Activated T-helper 9 cell treated with anti-CD3 and anti-CD28 coated beads, Interleukin-2, amount 50 U/mL, for 16 hours (primary cell): ENCODE data around the gene LRRC7.

Experiments used
- DNase-seq: peaks from one replicate; pipeline ENCODE4 v3.0.0-alpha.2; 2020; ENCODE audit warnings: low read depth

LRRC7 gene

DNA sequence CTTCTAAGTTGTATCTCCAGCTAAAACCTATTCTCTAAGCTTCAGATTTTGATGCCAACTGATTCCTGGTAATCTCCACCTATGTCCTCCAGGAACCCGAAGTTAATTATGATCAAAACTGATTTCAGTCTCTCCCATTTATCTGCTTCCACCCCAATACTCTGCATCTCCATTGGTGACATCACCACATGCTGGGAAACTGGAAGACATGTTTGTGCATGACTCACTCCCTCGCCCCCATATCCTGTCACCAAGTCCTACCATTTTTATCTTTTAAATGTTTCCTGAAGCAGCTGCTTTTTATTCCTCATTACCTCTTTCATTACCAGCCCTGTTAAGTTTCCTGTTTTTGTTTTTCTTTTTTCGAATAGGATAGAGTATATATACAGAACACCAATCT is 409.2 kb downstream of the LRRC7 start:
- no peak for DNase-seq

DNA sequence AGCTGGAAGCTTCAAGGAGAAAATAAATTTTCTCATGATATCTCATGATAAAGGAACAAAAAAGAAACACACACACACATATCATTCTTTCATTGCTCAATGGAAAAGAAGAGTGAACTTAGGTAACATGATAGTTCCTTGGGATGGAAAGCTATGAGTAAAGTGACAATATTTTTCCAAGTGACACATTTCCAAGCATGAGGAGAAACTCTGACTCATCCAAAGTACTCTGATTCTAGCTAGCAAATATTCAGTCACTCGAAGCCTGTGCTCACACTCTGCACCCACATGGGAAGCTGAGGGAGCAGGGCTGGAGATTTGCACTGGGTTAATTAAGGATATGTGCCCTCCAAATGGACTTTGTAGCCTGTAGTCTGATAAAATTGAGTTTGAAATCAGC is 415.3 kb downstream of the LRRC7 start:
- DNase-seq, result no peak

DNA sequence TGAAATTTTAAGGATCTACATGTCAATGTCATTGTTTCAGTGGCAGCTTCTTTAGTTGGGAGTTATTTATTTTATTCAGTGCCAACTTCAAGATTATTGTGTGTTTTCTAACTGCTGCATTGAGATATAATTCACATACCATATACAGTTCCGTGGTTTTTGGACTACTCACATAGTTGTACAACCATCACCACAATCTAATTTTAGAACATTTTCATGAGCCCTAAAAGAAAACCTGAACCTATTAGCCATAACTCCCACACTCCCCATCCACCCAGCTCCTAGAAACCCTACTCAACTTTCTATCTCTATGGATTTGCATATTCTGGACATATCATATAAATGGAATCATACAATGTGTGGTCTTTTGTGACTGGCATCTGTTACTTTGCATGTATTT is 417.7 kb downstream of the LRRC7 start:
- no peak for DNase-seq

DNA sequence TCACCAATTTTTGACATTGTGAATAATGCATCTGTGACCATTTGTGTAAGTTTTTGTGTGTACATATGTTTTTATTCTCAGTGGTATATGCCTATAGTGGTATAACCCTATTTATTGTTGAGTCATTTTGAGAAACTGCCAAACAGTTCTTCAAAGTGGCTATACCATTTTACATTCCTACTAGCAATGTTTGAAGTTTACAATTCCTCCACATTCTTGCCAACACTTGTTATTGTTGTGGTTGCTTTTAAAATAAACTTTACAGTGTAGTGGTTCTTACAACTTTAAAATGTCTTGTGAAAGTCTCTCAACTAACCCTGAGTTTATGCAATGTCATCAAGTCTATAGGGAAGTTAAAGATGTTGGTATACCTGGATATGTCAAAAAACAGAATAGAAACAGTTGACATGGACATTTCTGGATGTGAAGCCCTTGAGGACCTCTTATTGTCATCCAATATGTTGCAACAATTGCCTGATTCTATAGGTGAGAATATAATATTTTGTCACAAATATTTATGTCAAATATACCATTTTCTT is 418.2 kb downstream of the LRRC7 start:
- DNase-seq, result no peak

DNA sequence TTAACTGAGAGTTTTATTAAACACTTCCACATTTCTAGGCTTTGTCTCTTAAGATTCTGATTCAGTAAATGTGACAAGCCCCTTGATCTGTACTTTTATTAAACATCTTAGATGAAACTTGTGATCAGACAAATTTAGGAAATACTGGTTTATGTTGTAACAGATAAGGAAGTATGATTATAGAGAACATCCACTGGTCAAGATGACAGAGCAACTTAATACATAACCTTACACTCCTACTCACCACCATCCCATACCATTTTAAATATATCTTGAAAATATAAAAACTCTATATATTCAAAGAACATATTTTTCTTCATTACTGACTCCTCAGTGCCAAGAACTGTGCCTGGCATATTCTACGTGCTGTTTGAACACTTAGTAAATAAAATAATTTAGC is 420.2 kb downstream of the LRRC7 start:
- DNase-seq, result no peak

DNA sequence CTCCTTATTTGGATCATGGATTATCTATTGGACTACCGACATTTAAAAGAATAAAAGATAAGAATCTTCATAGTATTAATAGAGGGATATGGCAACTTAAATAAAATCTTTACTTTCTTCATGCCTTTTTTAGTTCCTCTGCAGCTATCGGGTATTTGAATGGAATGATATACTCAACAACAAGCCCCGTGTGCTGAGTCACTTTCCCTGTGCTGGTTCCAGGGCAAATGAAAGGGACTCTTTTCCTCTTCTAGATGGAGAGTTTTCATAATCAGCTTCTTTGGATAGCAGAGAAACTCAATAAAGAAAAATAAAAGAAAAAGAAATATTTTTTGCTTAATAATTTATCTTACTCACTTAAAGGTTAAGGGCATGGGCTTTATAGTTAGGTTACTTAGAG is 423.9 kb downstream of the LRRC7 start:
- DNase-seq, result no peak

DNA sequence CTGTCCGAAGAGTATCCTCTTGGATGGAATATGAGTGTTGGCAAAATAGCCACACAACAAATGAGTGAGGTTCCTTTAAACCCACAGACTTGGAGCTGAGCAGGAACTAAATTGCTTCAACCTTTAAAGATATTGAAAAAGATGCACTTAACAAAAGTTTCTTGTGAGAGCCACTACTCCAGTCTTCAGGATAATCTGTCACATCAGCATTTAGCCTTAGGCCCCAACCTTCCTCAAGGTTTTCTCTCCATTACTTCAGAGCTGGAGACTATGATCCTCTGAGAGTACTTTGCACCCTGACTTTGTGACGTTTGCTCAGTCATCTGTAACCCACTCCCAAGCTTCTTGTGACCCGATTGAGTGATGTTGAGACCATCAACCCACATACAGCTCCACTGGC is 424.9 kb downstream of the LRRC7 start:
- DNase-seq, result no peak

DNA sequence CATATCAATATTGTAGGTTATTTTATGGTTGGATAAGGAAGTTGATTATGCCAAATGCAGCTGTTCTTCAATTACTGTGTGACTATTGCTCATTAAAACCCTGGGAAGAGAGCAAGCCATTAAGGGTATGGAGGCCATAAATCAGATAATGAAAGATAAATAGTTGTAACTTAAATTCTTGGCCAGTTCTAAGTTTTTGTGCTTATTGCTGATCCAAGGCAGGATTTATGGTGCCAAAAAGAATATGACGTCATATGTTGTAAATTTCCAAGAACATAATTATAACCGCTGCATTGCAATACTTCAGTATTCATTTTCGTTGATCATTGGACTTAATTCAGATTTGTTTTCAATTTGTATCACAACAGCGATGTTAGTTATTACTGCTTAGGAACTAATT is 426.1 kb downstream of the LRRC7 start:
- DNase-seq, result no peak

DNA sequence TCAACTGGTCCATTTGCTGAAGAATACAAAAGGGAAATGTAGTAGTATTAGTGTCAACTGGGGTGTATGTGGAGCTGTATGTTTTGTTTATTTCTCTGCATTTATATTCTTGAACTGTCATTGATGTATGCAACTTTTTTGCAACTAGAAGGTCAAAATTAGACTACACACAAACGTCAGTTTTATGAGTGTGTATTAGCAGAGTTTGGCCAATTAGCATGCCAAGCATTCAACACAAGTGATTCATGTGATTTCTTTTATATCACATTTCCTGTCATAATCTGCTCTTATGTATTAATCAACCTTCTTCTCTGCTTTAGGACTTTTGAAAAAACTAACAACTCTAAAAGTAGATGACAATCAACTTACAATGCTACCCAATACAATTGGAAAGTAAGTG is 426.5 kb downstream of the LRRC7 start:
- no peak for DNase-seq

DNA sequence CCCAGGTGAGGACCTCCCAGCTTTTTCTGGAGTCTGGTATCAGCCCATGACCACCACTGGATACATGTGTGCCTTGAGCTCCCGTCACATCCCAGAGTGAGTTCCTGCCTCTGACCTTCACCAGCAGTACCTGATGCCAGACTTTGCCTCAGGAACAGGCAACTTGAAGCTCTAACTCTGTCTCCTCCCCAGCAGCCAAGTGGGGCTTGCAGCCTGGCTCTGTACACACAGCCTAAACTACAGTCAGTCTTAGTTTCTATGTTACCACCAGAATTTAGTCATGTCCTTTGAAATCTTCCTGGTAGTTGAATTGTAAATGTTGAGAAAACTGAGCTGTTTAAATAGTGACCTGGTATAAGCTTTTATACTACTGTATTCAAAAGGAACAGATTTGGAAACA is 431.1 kb downstream of the LRRC7 start:
- DNase-seq, result no peak

DNA sequence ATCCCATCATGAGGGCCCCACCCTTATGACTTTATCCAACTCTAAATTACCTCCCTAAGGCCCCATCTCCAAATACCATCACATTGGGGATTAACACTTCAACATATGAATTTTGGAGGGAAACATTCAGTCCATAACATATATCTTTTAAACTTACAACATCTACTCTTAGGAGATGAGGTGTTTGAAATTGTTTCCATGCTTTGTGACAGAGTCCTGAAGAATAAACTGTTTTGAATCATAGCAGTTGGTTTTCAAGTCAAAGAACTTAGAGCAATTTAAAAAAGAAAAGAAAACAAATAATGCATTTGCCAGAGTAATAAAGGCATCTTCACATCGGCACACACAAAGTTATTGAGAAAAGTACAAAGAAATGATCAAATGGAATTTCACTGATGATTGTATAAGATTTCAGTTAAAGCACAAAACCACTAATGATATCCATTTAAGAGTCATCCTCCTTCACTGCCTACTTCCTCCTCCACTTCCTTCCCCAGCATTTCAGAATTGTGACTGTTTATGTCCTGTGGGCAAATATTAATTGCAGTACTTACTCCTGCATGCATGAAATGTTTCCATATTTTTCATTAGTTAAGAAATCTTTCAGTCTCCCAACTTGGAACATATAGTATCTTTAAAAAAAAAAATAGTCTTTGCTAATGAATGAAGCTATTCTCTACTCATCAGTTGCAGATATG is 435.6 kb downstream of the LRRC7 start:
- DNase-seq, result no peak

DNA sequence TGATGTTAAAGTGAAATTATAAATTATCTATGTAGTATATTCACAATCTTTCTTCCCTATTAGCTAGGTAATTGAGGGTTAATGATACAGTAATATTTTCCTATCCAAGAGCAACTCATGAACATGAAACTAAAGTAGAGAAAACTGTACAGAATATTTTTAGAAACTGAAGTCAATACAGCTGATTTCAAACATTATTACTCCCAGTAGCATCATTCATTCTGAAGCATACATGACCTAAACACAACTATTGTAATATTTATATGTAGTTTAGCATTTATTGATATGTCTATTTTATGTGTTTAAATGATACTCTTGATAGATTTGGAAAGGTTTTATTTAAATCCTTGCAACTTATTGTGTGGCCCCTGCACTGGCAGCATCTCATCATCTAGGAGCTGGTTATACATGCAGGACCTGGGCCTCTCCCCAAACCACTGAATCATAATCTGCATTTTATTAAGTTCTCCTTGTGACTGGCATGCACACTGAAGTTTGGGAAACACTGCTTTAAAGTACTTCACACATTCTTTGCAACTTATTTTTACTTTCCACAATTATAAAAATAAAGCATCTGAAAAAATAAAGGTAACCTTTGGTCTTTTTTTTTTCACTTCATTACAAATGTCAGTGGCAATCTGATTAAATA is 437.8 kb downstream of the LRRC7 start:
- DNase-seq, result no peak

DNA sequence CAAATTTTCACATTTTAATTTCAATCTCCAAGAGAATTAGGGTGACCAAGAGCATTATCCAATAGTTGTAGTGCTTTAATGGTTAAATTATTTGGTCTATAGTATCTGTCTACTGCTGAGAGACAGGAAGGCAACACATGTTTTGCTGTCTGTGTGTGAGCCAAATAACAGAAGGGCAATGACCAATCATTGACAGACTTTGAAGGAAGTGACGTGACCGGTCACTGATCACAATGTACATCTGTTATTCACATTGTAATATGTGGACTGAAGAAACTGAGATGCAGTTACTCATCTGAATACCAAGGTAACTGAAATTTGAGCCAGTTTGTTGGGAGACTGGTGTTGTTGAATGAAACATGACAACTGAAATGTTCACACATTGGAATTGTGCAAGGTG is 440.9 kb downstream of the LRRC7 start:
- DNase-seq, result no peak

DNA sequence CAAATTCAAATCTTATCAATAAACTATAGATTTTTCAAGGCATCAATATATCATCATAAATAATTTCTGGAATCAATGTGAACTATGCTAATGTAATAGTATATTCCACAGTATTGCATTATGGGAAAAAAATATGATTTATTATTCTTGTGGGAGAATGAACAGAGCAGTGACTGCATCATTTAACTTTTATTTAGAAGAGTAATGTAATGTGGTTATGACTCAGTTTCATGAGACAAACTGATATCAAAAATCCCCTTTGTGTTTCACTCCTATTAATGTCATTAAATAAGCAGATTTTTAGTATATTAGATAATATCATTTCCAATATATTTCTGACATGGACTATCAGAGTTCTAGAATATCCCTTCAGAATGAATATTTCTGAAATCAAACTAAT is 450.0 kb downstream of the LRRC7 start:
- DNase-seq, result no peak

DNA sequence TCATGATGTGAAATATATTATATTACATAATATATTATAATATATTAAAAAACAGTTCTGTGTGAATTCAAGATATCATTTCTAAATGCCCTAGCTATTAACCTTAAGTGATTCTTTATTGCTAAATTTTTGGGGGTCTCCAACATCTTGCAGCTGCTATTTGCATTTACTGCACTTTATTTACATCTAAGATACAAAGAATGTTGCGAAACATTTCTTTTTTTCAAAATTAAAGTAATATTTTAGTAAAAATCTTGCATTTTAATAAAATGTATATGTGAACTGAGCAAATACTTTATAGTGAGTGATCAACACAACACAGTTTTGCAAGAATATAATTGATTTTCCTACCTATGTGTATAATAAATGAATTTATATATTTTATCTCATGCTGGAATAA is 456.6 kb downstream of the LRRC7 start:
- DNase-seq, result no peak

DNA sequence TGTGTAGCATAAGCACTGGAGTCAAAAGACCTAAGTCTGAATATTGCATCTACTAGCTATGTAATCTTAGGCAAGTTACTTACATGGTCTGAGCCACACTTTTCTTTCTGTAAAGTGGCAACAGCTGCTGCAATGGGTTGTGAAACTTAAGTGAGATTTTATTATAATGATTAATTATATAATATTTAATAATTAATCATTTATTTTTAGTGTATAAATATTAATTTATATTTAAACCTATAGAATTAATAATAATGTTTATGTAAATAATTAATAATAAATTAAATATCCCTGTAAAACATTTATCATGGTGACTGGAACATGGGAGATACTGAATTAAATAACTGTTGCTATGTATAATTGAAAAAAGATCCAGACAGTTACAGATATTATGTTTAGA is 457.3 kb downstream of the LRRC7 start:
- DNase-seq, result no peak

DNA sequence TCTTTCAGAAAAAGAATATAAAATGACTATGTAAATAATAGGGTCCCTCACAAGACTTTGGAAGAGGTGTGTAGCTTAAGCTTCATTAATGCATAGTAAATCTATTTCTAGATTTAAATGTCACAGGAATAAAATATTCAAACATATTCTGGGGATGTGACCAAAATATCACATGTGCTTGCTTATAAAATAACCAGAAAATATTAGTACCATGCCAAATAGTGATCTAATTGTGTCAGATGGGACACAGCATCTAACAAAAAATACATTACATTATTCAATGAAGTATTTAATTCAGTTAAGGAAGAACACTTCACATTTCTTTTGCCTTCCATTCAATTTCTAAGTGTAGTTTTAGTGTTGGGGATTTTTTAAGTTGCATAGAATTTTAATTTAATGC is 458.1 kb downstream of the LRRC7 start:
- DNase-seq, result no peak

DNA sequence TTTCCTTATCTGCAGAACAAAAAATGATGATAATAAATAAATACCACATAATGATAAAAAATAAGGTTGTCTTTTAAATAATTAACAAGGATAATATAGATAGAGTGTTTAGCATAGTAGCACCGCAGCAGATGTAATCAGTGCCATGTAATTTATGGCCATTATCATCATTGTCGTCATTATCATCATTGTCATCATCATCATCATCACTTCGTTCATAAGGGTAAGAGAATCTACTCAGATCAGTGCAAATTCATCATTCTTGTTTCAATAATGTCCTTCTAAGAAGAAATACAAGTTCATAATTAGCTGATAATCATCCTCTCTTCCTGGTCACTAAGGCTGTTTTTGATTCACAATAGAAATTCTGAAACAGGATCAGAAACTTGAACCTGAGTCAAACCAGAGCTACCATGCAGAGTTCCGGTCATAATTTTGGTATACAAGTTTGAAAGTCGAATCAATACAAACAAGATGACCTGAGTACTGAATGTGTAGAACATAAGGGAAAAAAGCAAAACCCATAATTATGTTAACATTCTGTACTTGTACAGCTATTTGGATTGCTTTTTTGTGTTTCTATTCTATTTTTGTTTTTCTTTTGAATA is 465.6 kb downstream of the LRRC7 start:
- DNase-seq, result no peak

DNA sequence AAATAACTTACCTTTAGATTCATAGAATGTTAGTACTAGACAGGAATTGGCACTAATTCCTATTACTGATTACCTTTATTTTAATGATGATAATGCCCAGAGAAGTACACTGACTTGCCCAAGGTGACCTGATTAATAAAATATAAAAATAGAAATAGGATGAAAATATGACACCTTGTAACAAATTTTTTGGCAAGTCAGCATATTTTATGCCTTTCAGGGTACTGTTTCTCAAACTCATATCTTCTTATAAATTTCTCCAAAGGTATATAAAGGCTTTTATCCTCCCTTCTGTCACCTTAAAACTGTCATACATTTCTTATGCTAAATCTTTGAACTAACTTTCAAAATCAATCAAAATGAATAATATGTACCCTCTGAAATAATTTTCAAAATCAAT is 466.2 kb downstream of the LRRC7 start:
- DNase-seq, result no peak

DNA sequence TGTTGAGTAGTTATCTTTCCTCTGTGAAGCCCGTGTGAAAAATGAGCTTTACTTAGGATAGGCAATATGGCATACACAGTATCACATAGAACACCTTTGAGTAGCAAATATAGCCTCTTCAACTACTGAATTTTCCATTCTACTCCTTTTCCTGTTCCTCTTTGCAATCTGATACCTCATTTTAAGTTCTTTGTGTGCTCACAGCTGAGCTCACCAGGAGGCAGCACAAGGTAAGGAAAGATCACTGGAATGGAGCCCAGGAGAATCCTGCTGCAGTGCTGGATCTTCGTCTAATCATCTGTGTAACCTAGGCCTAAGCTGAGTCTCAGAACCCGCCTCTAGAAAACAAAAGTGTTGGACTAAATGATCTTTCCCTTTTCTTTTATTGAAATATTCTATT is 466.7 kb downstream of the LRRC7 start:
- no peak for DNase-seq

DNA sequence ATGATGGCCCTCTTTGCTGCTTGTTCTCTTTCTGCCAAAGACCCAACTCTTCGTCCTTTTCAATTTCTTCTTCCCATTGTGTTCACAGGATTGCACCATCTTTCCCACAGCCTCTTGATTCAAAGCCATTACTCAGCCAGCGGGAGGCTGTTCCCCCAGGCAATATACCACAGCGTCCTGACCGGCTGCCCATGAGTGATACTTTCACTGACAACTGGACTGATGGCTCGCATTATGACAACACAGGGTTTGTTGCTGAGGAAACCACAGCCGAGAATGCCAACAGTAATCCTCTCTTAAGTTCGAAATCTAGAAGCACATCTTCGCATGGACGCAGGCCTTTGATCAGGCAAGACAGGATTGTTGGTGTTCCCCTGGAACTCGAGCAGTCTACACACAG is 470.3 kb downstream of the LRRC7 start:
- no peak for DNase-seq

DNA sequence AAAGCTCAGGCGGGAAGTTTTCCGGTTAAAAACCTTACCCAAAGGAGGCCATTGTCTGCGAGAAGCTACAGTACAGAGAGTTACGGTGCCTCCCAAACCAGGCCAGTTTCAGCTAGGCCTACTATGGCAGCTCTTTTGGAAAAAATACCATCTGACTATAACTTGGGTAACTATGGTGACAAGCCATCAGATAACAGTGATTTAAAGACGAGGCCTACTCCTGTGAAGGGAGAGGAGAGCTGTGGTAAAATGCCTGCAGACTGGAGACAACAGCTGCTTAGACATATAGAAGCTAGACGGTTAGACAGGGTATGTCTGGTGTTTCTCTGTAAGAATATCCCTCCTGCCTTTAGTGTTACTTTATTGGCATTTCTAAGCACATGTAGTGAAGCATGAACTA is 471.8 kb downstream of the LRRC7 start:
- no peak for DNase-seq

DNA sequence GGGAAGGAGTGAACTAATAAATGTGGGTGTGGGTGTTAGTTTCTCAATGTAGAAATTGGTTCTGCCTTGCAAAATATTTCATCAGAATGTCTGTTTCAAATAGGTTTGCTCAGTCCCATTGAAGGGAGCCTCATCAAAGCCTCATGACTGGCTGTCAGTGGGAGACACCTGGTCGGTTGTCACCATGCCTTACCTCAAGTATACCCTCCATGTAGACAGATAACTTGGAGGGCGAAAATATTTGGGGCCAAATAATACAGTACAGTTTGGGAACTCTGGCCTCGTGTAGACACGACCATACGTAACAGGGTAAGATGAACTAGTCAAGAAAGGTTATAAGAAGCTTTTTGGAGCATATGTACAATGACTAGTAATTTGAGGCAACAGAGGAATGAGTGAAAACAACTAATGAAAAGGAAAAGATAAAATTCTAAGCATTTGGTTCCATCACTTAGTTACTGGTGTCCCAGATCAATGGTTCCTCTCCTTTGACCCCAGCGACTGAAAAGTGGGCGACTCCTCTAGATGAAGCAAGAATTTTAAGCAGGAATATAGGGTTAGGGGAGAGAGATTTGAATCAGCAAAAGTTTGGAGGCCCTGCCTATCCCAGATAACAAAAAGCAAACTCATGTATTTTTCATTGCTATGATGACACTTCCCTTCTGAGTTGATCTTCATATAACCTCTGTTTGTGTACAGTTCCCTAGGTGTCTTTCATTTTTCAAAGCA is 473.8 kb downstream of the LRRC7 start:
- no peak for DNase-seq
